Erythroblast (primary cell): ENCODE data around the gene GTF2IRD1.

Source experiments
- GATA1 ChIP-seq: IDR thresholded peaks from 2 replicates; pipeline ENCODE4 v1.6.1; 2011; ENCODE audit warnings: low read depth, mild to moderate bottlenecking, control low read depth, low read length, moderate library complexity
- POLR2A ChIP-seq: IDR thresholded peaks from 2 replicates; pipeline ENCODE4 v1.6.1; 2011; ENCODE audit warnings: mild to moderate bottlenecking, low read length

GRCh38 chr7:74404741-74405140 is 49.0 kb upstream of the GTF2IRD1 start:
- TF ChIP-seq POLR2A (no peak), GATA1 (no peak)
